GM23338 (cell line): Measurements from ENCODE around the gene STK33. TPM values are rescaled to one million over a fixed set of nuclear protein-coding genes. Genes with fewer than 3 reads are reported as not detected.

Experiments used
- ATAC-seq: fragments of 200-7000 bp; cut with Tn5 transposase; 3 replicates; pipeline ENCODE4 v1.9.1; 2020
- DNase-seq: peaks from one replicate; pipeline ENCODE4 v3.0.0-alpha.2; 2015; ENCODE audit warnings: low spot score
- H2AFZ ChIP-seq: fragments of 200-600 bp; sonication (generic); 2 replicates; pipeline ENCODE4 v1.8.0; 2016; ENCODE audit warnings: antibody characterized with exemption, mild to moderate bottlenecking, moderate library complexity
- H3F3A ChIP-seq: fragments of 200-600 bp; sonication (generic); replicated peaks from 2 replicates; pipeline ENCODE4 v1.8.0; 2017; ENCODE audit warnings: antibody characterized with exemption, mixed run types, low read depth
- H3K27ac ChIP-seq: fragments of 200-600 bp; sonication (generic); 2 replicates; pipeline ENCODE4 v1.6.1; 2016; ENCODE audit warnings: low read depth
- H3K27me3 ChIP-seq: fragments of 200-600 bp; sonication (generic); 2 replicates; pipeline ENCODE4 v1.8.0; 2016; ENCODE audit warnings: mild to moderate bottlenecking, mixed run types, moderate library complexity; ENCODE audit not compliant: insufficient read depth
- H3K36me3 ChIP-seq: fragments of 200-600 bp; sonication (generic); 2 replicates; pipeline ENCODE4 v1.8.0; 2016; ENCODE audit warnings: mild to moderate bottlenecking; ENCODE audit not compliant: insufficient read depth
- H3K4me1 ChIP-seq: fragments of 200-600 bp; sonication (generic); 2 replicates; pipeline ENCODE4 v1.8.0; 2016; ENCODE audit warnings: mild to moderate bottlenecking, moderate library complexity; ENCODE audit not compliant: insufficient read depth
- H3K4me2 ChIP-seq: fragments of 200-600 bp; sonication (generic); 2 replicates; pipeline ENCODE4 v1.7.1; 2017; ENCODE audit warnings: mixed run types
- H3K4me3 ChIP-seq: fragments of 200-600 bp; sonication (generic); 2 replicates; pipeline ENCODE4 v1.6.1; 2016; ENCODE audit warnings: mixed run types
- H3K79me2 ChIP-seq: fragments of 200-600 bp; sonication (generic); replicated peaks from 2 replicates; pipeline ENCODE4 v1.8.0; 2017; ENCODE audit warnings: mild to moderate bottlenecking; ENCODE audit not compliant: insufficient read depth
- H3K9me2 ChIP-seq: fragments of 200-600 bp; sonication (generic); 2 replicates; pipeline ENCODE4 v1.8.0; 2017; ENCODE audit not compliant: insufficient read depth
- H4K20me1 ChIP-seq: fragments of 200-600 bp; sonication (generic); replicated peaks from 2 replicates; pipeline ENCODE4 v1.8.0; 2017; ENCODE audit warnings: mild to moderate bottlenecking; ENCODE audit not compliant: insufficient read depth
- H3K27ac Mint-ChIP-seq: 2 replicates; pipeline ENCODE4 v1.8.0; 2020; ENCODE audit warnings: inconsistent platforms, mild to moderate bottlenecking, moderate library complexity, mixed read lengths
- H3K27me3 Mint-ChIP-seq: 3 replicates; pipeline ENCODE4 v1.8.0; 2022; ENCODE audit warnings: low read depth, mild to moderate bottlenecking, moderate library complexity, mixed read lengths, inconsistent platforms; ENCODE audit not compliant: insufficient read depth, poor library complexity
- H3K36me3 Mint-ChIP-seq: 3 replicates; pipeline ENCODE4 v1.8.0; 2021; ENCODE audit warnings: low read depth, mild to moderate bottlenecking, inconsistent platforms, moderate library complexity, mixed read lengths
- H3K4me1 Mint-ChIP-seq: 3 replicates; pipeline ENCODE4 v1.8.0; 2020; ENCODE audit warnings: mild to moderate bottlenecking, inconsistent platforms, mixed read lengths
- H3K4me3 Mint-ChIP-seq: 3 replicates; pipeline ENCODE4 v1.8.0; 2021; ENCODE audit warnings: moderate library complexity, mild to moderate bottlenecking, inconsistent platforms, mixed read lengths
- H3K9me3 Mint-ChIP-seq: 3 replicates; pipeline ENCODE4 v1.8.0; 2020; ENCODE audit warnings: moderate library complexity, mild to moderate bottlenecking, inconsistent platforms, mixed read lengths
- EZH2phosphoT487 ChIP-seq: fragments of 200-600 bp; sonication (generic); IDR thresholded peaks from one replicate; pipeline ENCODE4 v1.8.1; 2018; ENCODE audit warnings: antibody characterized with exemption; ENCODE audit not compliant: unreplicated experiment
- JUNB ChIP-seq: IDR thresholded peaks from one replicate; pipeline ENCODE4 v1.6.1; 2016; ENCODE audit warnings: antibody characterized with exemption; ENCODE audit not compliant: unreplicated experiment
- NANOG ChIP-seq: IDR thresholded peaks from 2 replicates; pipeline ENCODE4 v1.6.1; 2016; ENCODE audit warnings: antibody characterized with exemption, borderline replicate concordance
- POLR2AphosphoS5 ChIP-seq: IDR thresholded peaks from 2 replicates; pipeline ENCODE4 v1.6.1; 2016; ENCODE audit warnings: antibody characterized with exemption, low read depth
- ZNF331 ChIP-seq: fragments of 250-450 bp; sonication (Bioruptor Pico); IDR thresholded peaks from 2 replicates; pipeline ENCODE4 v1.5.0; 2020; ENCODE audit warnings: low read depth, mild to moderate bottlenecking, moderate library complexity
- polyA plus RNA-seq: library from polyadenylated mRNA; unstranded; fragments of >200 nt; fragmentation: Nextera tagmentation; extraction: Ambion mirVana; gene quantifications from 2 replicates; pipeline ENCODE4 v1.2.1, GENCODE V29; 2016
- total RNA-seq: library from RNA; depleted of rRNA; stranded (reverse); fragments of >200 nt; shearing (Covaris generic); gene quantifications from 2 replicates; pipeline ENCODE4 v1.2.3, GENCODE V29; 2014
- TF ChIP-seq, protein P1 (sequence below): IDR thresholded peaks from one replicate; pipeline ENCODE4 v1.6.1; 2018; ENCODE audit warnings: antibody characterized with exemption; ENCODE audit not compliant: unreplicated experiment
- TF ChIP-seq, protein P2 (sequence below), 2 experiments: fragments of 200-600 bp in 1 of 2; sonication (generic) in 1 of 2; conservative IDR thresholded peaks; 2 replicates each; pipeline versions ENCODE4 v1.5.1 to v1.6.1; 2016 to 2017; ENCODE audit warnings: antibody characterized with exemption in 2 of 2, low read depth in 2 of 2, mild to moderate bottlenecking in 2 of 2, moderate library complexity in 1 of 2
- TF ChIP-seq, protein P3 (sequence below): IDR thresholded peaks from 2 replicates; pipeline ENCODE4 v1.6.1; 2016; ENCODE audit warnings: antibody characterized with exemption
- TF ChIP-seq, protein P4 (sequence below): fragments of 250-450 bp; sonication (Bioruptor Pico); IDR thresholded peaks from 2 replicates; pipeline ENCODE4 v1.5.0; 2020; ENCODE audit warnings: mild to moderate bottlenecking, moderate library complexity

STK33 gene
- total and polyA plus RNA-seq, 2 experiments from 2014 or later = 17.2 to 18.2 TPM

DNA sequence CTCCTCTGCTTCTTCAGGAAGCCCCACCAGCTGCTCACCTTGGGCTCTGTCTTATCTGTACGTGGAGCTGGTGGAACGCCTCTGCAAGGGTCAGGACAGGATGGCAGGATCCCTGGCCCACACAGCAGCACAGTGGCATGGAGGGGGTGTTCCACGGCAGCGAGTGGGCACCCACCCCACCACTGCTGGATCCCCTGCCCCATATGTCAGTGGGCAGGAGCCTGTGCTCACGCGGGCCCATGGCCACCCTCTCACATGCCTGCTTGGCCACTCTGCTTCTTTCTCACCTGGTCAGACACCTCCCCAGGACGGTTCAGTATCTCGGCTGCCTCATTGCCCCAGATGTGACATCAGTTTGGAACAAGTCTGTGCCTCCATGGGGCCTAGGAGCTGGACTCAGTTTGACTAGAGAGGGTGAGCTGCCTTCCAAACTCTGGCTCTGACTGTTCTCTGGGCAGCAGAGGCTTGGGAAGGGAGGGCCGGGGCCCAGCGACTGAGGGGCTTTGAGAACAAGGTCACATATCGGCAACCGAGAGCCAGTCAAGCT lies 232.3 kb downstream of the STK33 start:
- H2AFZ ChIP-seq = no peak overlapping the region
- no peaks in the 10 kb centered on the region for H3K9me2 ChIP-seq
- H3K36me3 ChIP-seq = no peaks in the 10 kb centered on the region
- Mint-ChIP-seq H3K27me3 (peaks cover 8% of the 10 kb centered on the region), H3K4me1 (peaks cover 8% of the 10 kb centered on the region; the same call in 2 of the 3 replicates), H3K9me3 (no peaks in the 10 kb centered on the region), H3K4me3 (no peak overlapping the region), H3K36me3 (no peaks in the 10 kb centered on the region), H3K27ac (no peak overlapping the region)
- no peaks in the 10 kb centered on the region for H3K4me1 ChIP-seq
- no peak overlapping the region for H3K4me2 ChIP-seq
- TF ChIP-seq JUNB = no peak
- TF ChIP-seq, protein P1, sequence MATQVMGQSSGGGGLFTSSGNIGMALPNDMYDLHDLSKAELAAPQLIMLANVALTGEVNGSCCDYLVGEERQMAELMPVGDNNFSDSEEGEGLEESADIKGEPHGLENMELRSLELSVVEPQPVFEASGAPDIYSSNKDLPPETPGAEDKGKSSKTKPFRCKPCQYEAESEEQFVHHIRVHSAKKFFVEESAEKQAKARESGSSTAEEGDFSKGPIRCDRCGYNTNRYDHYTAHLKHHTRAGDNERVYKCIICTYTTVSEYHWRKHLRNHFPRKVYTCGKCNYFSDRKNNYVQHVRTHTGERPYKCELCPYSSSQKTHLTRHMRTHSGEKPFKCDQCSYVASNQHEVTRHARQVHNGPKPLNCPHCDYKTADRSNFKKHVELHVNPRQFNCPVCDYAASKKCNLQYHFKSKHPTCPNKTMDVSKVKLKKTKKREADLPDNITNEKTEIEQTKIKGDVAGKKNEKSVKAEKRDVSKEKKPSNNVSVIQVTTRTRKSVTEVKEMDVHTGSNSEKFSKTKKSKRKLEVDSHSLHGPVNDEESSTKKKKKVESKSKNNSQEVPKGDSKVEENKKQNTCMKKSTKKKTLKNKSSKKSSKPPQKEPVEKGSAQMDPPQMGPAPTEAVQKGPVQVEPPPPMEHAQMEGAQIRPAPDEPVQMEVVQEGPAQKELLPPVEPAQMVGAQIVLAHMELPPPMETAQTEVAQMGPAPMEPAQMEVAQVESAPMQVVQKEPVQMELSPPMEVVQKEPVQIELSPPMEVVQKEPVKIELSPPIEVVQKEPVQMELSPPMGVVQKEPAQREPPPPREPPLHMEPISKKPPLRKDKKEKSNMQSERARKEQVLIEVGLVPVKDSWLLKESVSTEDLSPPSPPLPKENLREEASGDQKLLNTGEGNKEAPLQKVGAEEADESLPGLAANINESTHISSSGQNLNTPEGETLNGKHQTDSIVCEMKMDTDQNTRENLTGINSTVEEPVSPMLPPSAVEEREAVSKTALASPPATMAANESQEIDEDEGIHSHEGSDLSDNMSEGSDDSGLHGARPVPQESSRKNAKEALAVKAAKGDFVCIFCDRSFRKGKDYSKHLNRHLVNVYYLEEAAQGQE = no peak
- no peak for TF ChIP-seq ZNF331 (CRISPR knock-in tag)
- no peak for TF ChIP-seq POLR2AphosphoS5
- no peak for TF ChIP-seq NANOG
- TF ChIP-seq EZH2phosphoT487 = no peak
- TF ChIP-seq, protein P2, sequence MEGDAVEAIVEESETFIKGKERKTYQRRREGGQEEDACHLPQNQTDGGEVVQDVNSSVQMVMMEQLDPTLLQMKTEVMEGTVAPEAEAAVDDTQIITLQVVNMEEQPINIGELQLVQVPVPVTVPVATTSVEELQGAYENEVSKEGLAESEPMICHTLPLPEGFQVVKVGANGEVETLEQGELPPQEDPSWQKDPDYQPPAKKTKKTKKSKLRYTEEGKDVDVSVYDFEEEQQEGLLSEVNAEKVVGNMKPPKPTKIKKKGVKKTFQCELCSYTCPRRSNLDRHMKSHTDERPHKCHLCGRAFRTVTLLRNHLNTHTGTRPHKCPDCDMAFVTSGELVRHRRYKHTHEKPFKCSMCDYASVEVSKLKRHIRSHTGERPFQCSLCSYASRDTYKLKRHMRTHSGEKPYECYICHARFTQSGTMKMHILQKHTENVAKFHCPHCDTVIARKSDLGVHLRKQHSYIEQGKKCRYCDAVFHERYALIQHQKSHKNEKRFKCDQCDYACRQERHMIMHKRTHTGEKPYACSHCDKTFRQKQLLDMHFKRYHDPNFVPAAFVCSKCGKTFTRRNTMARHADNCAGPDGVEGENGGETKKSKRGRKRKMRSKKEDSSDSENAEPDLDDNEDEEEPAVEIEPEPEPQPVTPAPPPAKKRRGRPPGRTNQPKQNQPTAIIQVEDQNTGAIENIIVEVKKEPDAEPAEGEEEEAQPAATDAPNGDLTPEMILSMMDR (conservative IDR thresholded peaks at IDR 0.05; ENCODE audit: low read depth in 2 of 2) = no peak
- TF ChIP-seq, protein P3, sequence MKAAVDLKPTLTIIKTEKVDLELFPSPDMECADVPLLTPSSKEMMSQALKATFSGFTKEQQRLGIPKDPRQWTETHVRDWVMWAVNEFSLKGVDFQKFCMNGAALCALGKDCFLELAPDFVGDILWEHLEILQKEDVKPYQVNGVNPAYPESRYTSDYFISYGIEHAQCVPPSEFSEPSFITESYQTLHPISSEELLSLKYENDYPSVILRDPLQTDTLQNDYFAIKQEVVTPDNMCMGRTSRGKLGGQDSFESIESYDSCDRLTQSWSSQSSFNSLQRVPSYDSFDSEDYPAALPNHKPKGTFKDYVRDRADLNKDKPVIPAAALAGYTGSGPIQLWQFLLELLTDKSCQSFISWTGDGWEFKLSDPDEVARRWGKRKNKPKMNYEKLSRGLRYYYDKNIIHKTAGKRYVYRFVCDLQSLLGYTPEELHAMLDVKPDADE = no peak
- TF ChIP-seq, protein P4, sequence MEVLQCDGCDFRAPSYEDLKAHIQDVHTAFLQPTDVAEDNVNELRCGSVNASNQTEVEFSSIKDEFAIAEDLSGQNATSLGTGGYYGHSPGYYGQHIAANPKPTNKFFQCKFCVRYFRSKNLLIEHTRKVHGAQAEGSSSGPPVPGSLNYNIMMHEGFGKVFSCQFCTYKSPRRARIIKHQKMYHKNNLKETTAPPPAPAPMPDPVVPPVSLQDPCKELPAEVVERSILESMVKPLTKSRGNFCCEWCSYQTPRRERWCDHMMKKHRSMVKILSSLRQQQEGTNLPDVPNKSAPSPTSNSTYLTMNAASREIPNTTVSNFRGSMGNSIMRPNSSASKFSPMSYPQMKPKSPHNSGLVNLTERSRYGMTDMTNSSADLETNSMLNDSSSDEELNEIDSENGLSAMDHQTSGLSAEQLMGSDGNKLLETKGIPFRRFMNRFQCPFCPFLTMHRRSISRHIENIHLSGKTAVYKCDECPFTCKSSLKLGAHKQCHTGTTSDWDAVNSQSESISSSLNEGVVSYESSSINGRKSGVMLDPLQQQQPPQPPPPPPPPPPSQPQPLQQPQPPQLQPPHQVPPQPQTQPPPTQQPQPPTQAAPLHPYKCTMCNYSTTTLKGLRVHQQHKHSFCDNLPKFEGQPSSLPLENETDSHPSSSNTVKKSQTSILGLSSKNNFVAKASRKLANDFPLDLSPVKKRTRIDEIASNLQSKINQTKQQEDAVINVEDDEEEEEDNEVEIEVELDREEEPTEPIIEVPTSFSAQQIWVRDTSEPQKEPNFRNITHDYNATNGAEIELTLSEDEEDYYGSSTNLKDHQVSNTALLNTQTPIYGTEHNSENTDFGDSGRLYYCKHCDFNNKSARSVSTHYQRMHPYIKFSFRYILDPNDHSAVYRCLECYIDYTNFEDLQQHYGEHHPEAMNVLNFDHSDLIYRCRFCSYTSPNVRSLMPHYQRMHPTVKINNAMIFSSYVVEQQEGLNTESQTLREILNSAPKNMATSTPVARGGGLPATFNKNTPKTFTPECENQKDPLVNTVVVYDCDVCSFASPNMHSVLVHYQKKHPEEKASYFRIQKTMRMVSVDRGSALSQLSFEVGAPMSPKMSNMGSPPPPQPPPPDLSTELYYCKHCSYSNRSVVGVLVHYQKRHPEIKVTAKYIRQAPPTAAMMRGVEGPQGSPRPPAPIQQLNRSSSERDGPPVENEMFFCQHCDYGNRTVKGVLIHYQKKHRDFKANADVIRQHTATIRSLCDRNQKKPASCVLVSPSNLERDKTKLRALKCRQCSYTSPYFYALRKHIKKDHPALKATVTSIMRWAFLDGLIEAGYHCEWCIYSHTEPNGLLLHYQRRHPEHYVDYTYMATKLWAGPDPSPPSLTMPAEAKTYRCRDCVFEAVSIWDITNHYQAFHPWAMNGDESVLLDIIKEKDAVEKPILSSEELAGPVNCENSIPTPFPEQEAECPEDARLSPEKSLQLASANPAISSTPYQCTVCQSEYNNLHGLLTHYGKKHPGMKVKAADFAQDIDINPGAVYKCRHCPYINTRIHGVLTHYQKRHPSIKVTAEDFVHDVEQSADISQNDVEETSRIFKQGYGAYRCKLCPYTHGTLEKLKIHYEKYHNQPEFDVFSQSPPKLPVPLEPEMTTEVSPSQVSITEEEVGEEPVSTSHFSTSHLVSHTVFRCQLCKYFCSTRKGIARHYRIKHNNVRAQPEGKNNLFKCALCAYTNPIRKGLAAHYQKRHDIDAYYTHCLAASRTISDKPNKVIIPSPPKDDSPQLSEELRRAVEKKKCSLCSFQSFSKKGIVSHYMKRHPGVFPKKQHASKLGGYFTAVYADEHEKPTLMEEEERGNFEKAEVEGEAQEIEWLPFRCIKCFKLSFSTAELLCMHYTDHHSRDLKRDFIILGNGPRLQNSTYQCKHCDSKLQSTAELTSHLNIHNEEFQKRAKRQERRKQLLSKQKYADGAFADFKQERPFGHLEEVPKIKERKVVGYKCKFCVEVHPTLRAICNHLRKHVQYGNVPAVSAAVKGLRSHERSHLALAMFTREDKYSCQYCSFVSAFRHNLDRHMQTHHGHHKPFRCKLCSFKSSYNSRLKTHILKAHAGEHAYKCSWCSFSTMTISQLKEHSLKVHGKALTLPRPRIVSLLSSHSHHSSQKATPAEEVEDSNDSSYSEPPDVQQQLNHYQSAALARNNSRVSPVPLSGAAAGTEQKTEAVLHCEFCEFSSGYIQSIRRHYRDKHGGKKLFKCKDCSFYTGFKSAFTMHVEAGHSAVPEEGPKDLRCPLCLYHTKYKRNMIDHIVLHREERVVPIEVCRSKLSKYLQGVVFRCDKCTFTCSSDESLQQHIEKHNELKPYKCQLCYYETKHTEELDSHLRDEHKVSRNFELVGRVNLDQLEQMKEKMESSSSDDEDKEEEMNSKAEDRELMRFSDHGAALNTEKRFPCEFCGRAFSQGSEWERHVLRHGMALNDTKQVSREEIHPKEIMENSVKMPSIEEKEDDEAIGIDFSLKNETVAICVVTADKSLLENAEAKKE (CRISPR knock-in tag) = no peak
- H4K20me1 ChIP-seq = no peaks in the 10 kb centered on the region
- H3F3A ChIP-seq = no peaks in the 10 kb centered on the region
- no peak overlapping the region for H3K27ac ChIP-seq
- no peaks in the 10 kb centered on the region for H3K27me3 ChIP-seq
- ATAC-seq (no peak), DNase-seq (no peak)
- H3K79me2 ChIP-seq = no peaks in the 10 kb centered on the region
- no peak overlapping the region for H3K4me3 ChIP-seq
